GM19395 (cell line): ENCODE measurements around the gene LHFPL2.
A peak's percentile ranks its signal among the peaks of the same experiment; 100 is the strongest.

Experiments used
- ATAC-seq: cut with Tn5 transposase; IDR thresholded peaks from one replicate; pipeline ENCODE4 v1.9.1; 2021; ENCODE audit warnings: mild to moderate bottlenecking, moderate library complexity; ENCODE audit not compliant: unreplicated experiment

LHFPL2 gene

GRCh38 chr5:78509145-78509865 is 139.3 kb downstream of the LHFPL2 start:
- no peak for ATAC-seq

GRCh38 chr5:78508186-78508765 is 140.3 kb downstream of the LHFPL2 start:
- no peak for ATAC-seq

- ATAC-seq = no peak
These were observed 141.0 kb downstream of the LHFPL2 start for GRCh38 chr5:78507531-78507930.

GRCh38 chr5:78506261-78507024 is 142.1 kb downstream of the LHFPL2 start:
- no peak for ATAC-seq

GRCh38 chr5:78505860-78506259 is 142.7 kb downstream of the LHFPL2 start:
- ATAC-seq = no peak

GRCh38 chr5:78504704-78505677 is 143.6 kb downstream of the LHFPL2 start:
- no peak for ATAC-seq

GRCh38 chr5:78503958-78504653 is 144.5 kb downstream of the LHFPL2 start:
- no peak for ATAC-seq

GRCh38 chr5:78501411-78502352 is 146.9 kb downstream of the LHFPL2 start:
- no peak for ATAC-seq

GRCh38 chr5:78500871-78501270 is 147.7 kb downstream of the LHFPL2 start:
- ATAC-seq = no peak

GRCh38 chr5:78500028-78500427 is 148.5 kb downstream of the LHFPL2 start:
- no peak for ATAC-seq

- no peak for ATAC-seq
These were observed 149.1 kb downstream of the LHFPL2 start for GRCh38 chr5:78499485-78499884.

- peak; percentile 68 for ATAC-seq
These were observed 150.7 kb downstream of the LHFPL2 start for GRCh38 chr5:78497573-78498533.

GRCh38 chr5:78496373-78496772 is 152.2 kb downstream of the LHFPL2 start:
- ATAC-seq = no peak

- no peak for ATAC-seq
These were observed 152.8 kb downstream of the LHFPL2 start for GRCh38 chr5:78495800-78496199.

- ATAC-seq = no peak
These were observed 155.9 kb downstream of the LHFPL2 start for GRCh38 chr5:78492650-78493049.

GRCh38 chr5:78492224-78492623 is 156.3 kb downstream of the LHFPL2 start:
- ATAC-seq = no peak

- ATAC-seq = no peak
These were observed 157.7 kb downstream of the LHFPL2 start for GRCh38 chr5:78490709-78491485.
